ENCODE results near the gene INPP4A. TPM values are rescaled to one million over a fixed set of nuclear protein-coding genes. Genes with fewer than 3 reads are reported as not detected.

Gene INPP4A
- polyA plus RNA-seq, 2 of the 4 experiments (the other 2 are of a cell fraction) = 9.4 to 16.0 TPM

GRCh38 chr2:98489971-98490962, 45.6 kb downstream of the INPP4A start:
- ChIA-PET POLR2A (no interaction called here), CTCF (interaction anchor here (1.5 kb wide), 1 partner anchor 11 kb away, joined by 4 read pairs; no protein-coding TSS in a partner anchor)
- WGBS (ENCODE audit: missing lambda C conversion rate) = 94% methylated on average over 14 of the region's 14 CpGs
- TF ChIP-seq RFX5 (IDR thresholded peaks at IDR 0.05) = no peak
- TF ChIP-seq EP300 (IDR thresholded peaks at IDR 0.05) = no peak
- no peak for TF ChIP-seq KDM1A (IDR thresholded peaks at IDR 0.05; ENCODE audit: low read depth)
- TF ChIP-seq ZSCAN20 (CRISPR knock-in tag; IDR thresholded peaks at IDR 0.05) = no peak
- TF ChIP-seq EHF (CRISPR knock-in tag; IDR thresholded peaks at IDR 0.05) = no peak
- no peak for TF ChIP-seq HMGXB4 (CRISPR knock-in tag; IDR thresholded peaks at IDR 0.05; ENCODE audit: borderline replicate concordance)
- no peak for TF ChIP-seq MAFK (IDR thresholded peaks at IDR 0.05; ENCODE audit: partially characterized antibody)
- TF ChIP-seq RARB (CRISPR knock-in tag; IDR thresholded peaks at IDR 0.05) = no peak
- TF ChIP-seq CBX8 (IDR thresholded peaks at IDR 0.05) = no peak
- TF ChIP-seq KDM5A (IDR thresholded peaks at IDR 0.05) = no peak
- TF ChIP-seq PHF8 (IDR thresholded peaks at IDR 0.05; ENCODE audit: borderline replicate concordance, low read depth) = no peak
- TF ChIP-seq CEBPB (IDR thresholded peaks at IDR 0.05) = no peak
- no peak for TF ChIP-seq MYC (IDR thresholded peaks at IDR 0.05; ENCODE audit: borderline replicate concordance, low read length)
- TF ChIP-seq TP53 (CRISPR knock-in tag; IDR thresholded peaks at IDR 0.05) = no peak
- Histone ChIP-seq H3K4me1 (no peaks in the 10 kb centered on the region), H3K9me3 (peaks cover 14% of the 10 kb centered on the region), H3K4me2 (no peak overlapping the region), H3K27ac (no peak overlapping the region), H3K4me3 (no peak overlapping the region)
- FAIRE-seq = no peak
- ATAC-seq = no peak
- no peak for DNase-seq (ENCODE audit: low read depth in 1 of 2, low spot score in 1 of 2)

- TF ChIP-seq RFX5 (IDR thresholded peaks at IDR 0.05) = no peak
- TF ChIP-seq FOSB (CRISPR knock-in tag; IDR thresholded peaks at IDR 0.05) = no peak
- TF ChIP-seq CTCF (IDR thresholded peaks at IDR 0.05) = no peak
- TF ChIP-seq PHF8 (IDR thresholded peaks at IDR 0.05; ENCODE audit: borderline replicate concordance, low read depth) = no peak
- no peak for TF ChIP-seq RAD21 (conservative IDR thresholded peaks at IDR 0.05 in 1 of 2, IDR thresholded peaks at IDR 0.05 in 1 of 2)
- TF ChIP-seq HEYL (CRISPR knock-in tag; IDR thresholded peaks at IDR 0.05) = no peak
- no peak for TF ChIP-seq EHMT2 (IDR thresholded peaks at IDR 0.05; ENCODE audit: low read depth)
- TF ChIP-seq MAX (IDR thresholded peaks at IDR 0.05) = no peak
- TF ChIP-seq CEBPB (IDR thresholded peaks at IDR 0.05) = no peak
- TF ChIP-seq HOXA7 (CRISPR knock-in tag; IDR thresholded peaks at IDR 0.05) = no peak
- TF ChIP-seq EP300 (IDR thresholded peaks at IDR 0.05) = no peak
- no peak for TF ChIP-seq NR3C1 (IDR thresholded peaks at IDR 0.05)
- 86% methylated on average over 3 of the region's 3 CpGs for WGBS (ENCODE audit: missing lambda C conversion rate)
- ATAC-seq (no peak), DNase-seq (ENCODE audit: low read depth in 1 of 2, low spot score in 1 of 2) (no peak), FAIRE-seq (no peak)
- ChIA-PET POLR2A (no interaction called here), CTCF (no interaction called here)
- Histone ChIP-seq H3K27ac (no peak overlapping the region), H3K4me2 (no peak overlapping the region), H3K4me3 (no peak overlapping the region), H3K4me1 (no peaks in the 10 kb centered on the region), H3K9me3 (peaks cover 23% of the 10 kb centered on the region)
These were observed 47.8 kb downstream of the INPP4A start for GRCh38 chr2:98492441-98492840.
